Measurements from ENCODE around the gene UST.
"Not testable (repeated sequence)": the region's sequence is repeated elsewhere in the genome, so short reads cannot be mapped to it uniquely, and the experiment has no call there.

UST gene

GRCh38 chr6:148980234-148980633 is 233.4 kb downstream of the UST start:
- Histone ChIP-seq H3K27ac (no peak overlapping the region), H3K4me3 (no peak overlapping the region)

GRCh38 chr6:148981515-148981914 is 234.7 kb downstream of the UST start:
- H3K27ac ChIP-seq: no peak overlapping the region
- no peak overlapping the region for H3K4me3 ChIP-seq

- Histone ChIP-seq H3K27ac (no peak overlapping the region), H3K4me3 (no peak overlapping the region)
Measured at GRCh38 chr6:148983101-148983761, 236.4 kb downstream of the UST start.

- no peak overlapping the region for H3K4me3 ChIP-seq
- no peak overlapping the region for H3K27ac ChIP-seq
Measured at GRCh38 chr6:148983966-148984365, 237.1 kb downstream of the UST start.

GRCh38 chr6:148984531-148985056 is 237.8 kb downstream of the UST start:
- no peak overlapping the region for H3K4me3 ChIP-seq
- H3K27ac ChIP-seq: no peak overlapping the region

GRCh38 chr6:148985499-148985898 is 238.7 kb downstream of the UST start:
- Histone ChIP-seq H3K27ac (no peak overlapping the region), H3K4me3 (no peak overlapping the region)

- Histone ChIP-seq H3K4me3 (no peak overlapping the region), H3K27ac (no peak overlapping the region)
Measured at GRCh38 chr6:148986608-148987007, 239.8 kb downstream of the UST start.

GRCh38 chr6:148987982-148988381 is 241.2 kb downstream of the UST start:
- no peak overlapping the region for H3K27ac ChIP-seq
- H3K4me3 ChIP-seq: no peak overlapping the region

GRCh38 chr6:148989585-148989984 is 242.8 kb downstream of the UST start:
- no peak overlapping the region for H3K27ac ChIP-seq

GRCh38 chr6:148990403-148990802 is 243.6 kb downstream of the UST start:
- H3K4me3 ChIP-seq: no peak overlapping the region
- no peak overlapping the region for H3K27ac ChIP-seq

More at GRCh38 chr6:148989585-148989984, 242.8 kb downstream of the UST start:
- H3K4me3 ChIP-seq: no peak overlapping the region

- H3K4me3 ChIP-seq: no peak overlapping the region
- H3K27ac ChIP-seq: no peak overlapping the region
Measured at GRCh38 chr6:148996815-148997214, 250.0 kb downstream of the UST start.

GRCh38 chr6:148997865-148998264 is 251.0 kb downstream of the UST start:
- Histone ChIP-seq H3K4me3 (no peak overlapping the region), H3K27ac (no peak overlapping the region)

GRCh38 chr6:148998704-148999103 is 251.9 kb downstream of the UST start:
- Histone ChIP-seq H3K4me3 (no peak overlapping the region), H3K27ac (no peak overlapping the region)

GRCh38 chr6:148999501-148999900 is 252.7 kb downstream of the UST start:
- H3K4me3 ChIP-seq: no peak overlapping the region
- H3K27ac ChIP-seq: no peak overlapping the region

GRCh38 chr6:148999929-149000468 is 253.2 kb downstream of the UST start:
- Histone ChIP-seq H3K4me3 (no peak overlapping the region), H3K27ac (no peak overlapping the region)

- H3K4me3 ChIP-seq: no peak overlapping the region
- H3K27ac ChIP-seq: no peak overlapping the region
Measured at GRCh38 chr6:149001422-149001821, 254.6 kb downstream of the UST start.

- Histone ChIP-seq H3K4me3 (no peak overlapping the region), H3K27ac (no peak overlapping the region)
Measured at GRCh38 chr6:149003560-149003959, 256.7 kb downstream of the UST start.

- Histone ChIP-seq H3K4me3 (no peak overlapping the region), H3K27ac (no peak overlapping the region)
Measured at GRCh38 chr6:149004664-149005063, 257.8 kb downstream of the UST start.

- H3K27ac ChIP-seq, H3K4me3 ChIP-seq: not testable (repeated sequence)
Measured at GRCh38 chr6:149006236-149006635, 259.4 kb downstream of the UST start.

- no peak overlapping the region for H3K27ac ChIP-seq
- H3K4me3 ChIP-seq: no peak overlapping the region
Measured at GRCh38 chr6:149006671-149007070, 259.8 kb downstream of the UST start.

- Histone ChIP-seq H3K27ac (no peak overlapping the region), H3K4me3 (no peak overlapping the region)
Measured at GRCh38 chr6:149007846-149008245, 261.0 kb downstream of the UST start.

GRCh38 chr6:149008741-149009140 is 261.9 kb downstream of the UST start:
- H3K4me3 ChIP-seq: no peak overlapping the region
- H3K27ac ChIP-seq: no peak overlapping the region
